SK-N-SH treated with all-trans-retinoic acid at 6 μM for 48 hours (cell line): ENCODE data around the gene TCN1.

ENCODE experiments used
- ATAC-seq: fragments of 200-7000 bp; cut with Tn5 transposase; 3 replicates; pipeline ENCODE4 v1.9.1; 2020; ENCODE audit warnings: mild to moderate bottlenecking, moderate library complexity
- ARNTL ChIP-seq: fragments of 450-650 bp; formaldehyde crosslinking; IDR thresholded peaks from 2 replicates; pipeline ENCODE4 v1.5.0; 2020; ENCODE audit warnings: low read depth, mild to moderate bottlenecking, moderate library complexity, borderline replicate concordance
- BACH2 ChIP-seq: fragments of 250-450 bp; sonication (Bioruptor Pico); IDR thresholded peaks from 2 replicates; pipeline ENCODE4 v1.9.0; 2021; ENCODE audit warnings: mild to moderate bottlenecking, borderline replicate concordance
- CREB5 ChIP-seq: fragments of 250-450 bp; sonication (Bioruptor Pico); IDR thresholded peaks from 2 replicates; pipeline ENCODE4 v1.5.1; 2020; ENCODE audit warnings: low read depth, mild to moderate bottlenecking, moderate library complexity
- CSRNP3 ChIP-seq: fragments of 250-450 bp; sonication (Bioruptor Pico); IDR thresholded peaks from 2 replicates; pipeline ENCODE4 v1.5.1; 2021; ENCODE audit warnings: mild to moderate bottlenecking, moderate library complexity
- GLIS3 ChIP-seq: fragments of 250-450 bp; sonication (Bioruptor Pico); IDR thresholded peaks from 2 replicates; pipeline ENCODE4 v1.5.0; 2020; ENCODE audit warnings: mild to moderate bottlenecking, moderate library complexity
- OSR1 ChIP-seq: fragments of 250-450 bp; sonication (Bioruptor Pico); IDR thresholded peaks from 2 replicates; pipeline ENCODE4 v1.8.0; 2022; ENCODE audit warnings: moderate library complexity, mild to moderate bottlenecking, inconsistent platforms
- PATZ1 ChIP-seq: fragments of 250-450 bp; sonication (Bioruptor Pico); IDR thresholded peaks from 2 replicates; pipeline ENCODE4 v1.8.0; 2020; ENCODE audit warnings: mild to moderate bottlenecking, moderate library complexity, borderline replicate concordance
- SNAI2 ChIP-seq: fragments of 250-450 bp; sonication (Bioruptor Pico); IDR thresholded peaks from 2 replicates; pipeline ENCODE4 v1.5.0; 2020; ENCODE audit warnings: mild to moderate bottlenecking, moderate library complexity
- TCF4 ChIP-seq: fragments of 250-450 bp; sonication (Bioruptor Pico); IDR thresholded peaks from 2 replicates; pipeline ENCODE4 v1.8.0; 2021; ENCODE audit warnings: mild to moderate bottlenecking, moderate library complexity, borderline replicate concordance
- TOX ChIP-seq: fragments of 250-450 bp; sonication (Bioruptor Pico); IDR thresholded peaks from 2 replicates; pipeline ENCODE4 v1.8.0; 2021; ENCODE audit warnings: mild to moderate bottlenecking, moderate library complexity, borderline replicate concordance
- ZC3H10 ChIP-seq: fragments of 250-450 bp; sonication (Bioruptor Pico); IDR thresholded peaks from 2 replicates; pipeline ENCODE4 v1.5.1; 2021; ENCODE audit warnings: mild to moderate bottlenecking, moderate library complexity
- ZFP3 ChIP-seq: fragments of 250-450 bp; sonication (Bioruptor Pico); IDR thresholded peaks from 2 replicates; pipeline ENCODE4 v1.5.0; 2020; ENCODE audit warnings: mild to moderate bottlenecking, moderate library complexity
- ZNF565 ChIP-seq: fragments of 450-650 bp; formaldehyde crosslinking; conservative IDR thresholded peaks from 2 replicates; pipeline ENCODE4 v1.5.0; 2020; ENCODE audit warnings: low read depth, mild to moderate bottlenecking, moderate library complexity
- ZNF70 ChIP-seq: fragments of 450-650 bp; formaldehyde crosslinking; IDR thresholded peaks from 2 replicates; pipeline ENCODE4 v1.5.0; 2020; ENCODE audit warnings: mild to moderate bottlenecking, moderate library complexity
- TF ChIP-seq, protein P1 (sequence below): fragments of 250-450 bp; sonication (Bioruptor Pico); IDR thresholded peaks from 2 replicates; pipeline ENCODE4 v1.5.0; 2020; ENCODE audit warnings: mild to moderate bottlenecking, moderate library complexity

TCN1 gene

DNA sequence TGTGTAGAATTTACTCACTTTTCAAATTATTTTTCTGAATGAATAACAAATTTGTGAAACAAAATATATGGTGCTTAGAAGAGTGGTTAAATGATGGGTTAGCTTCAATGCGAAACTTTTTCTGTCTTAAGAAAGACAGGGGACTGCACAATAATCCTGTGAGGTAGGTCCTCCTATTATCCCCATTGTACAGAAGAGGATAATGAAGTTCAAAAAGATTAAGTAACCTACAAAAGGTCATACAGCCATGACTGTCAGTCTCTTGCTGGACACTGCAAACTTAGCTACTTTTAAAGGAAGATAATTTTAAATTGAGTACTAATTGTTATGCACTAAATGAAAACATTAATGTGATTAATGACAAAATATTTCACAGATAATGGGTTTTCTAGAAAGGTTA, 17.3 kb upstream of the TCN1 start (continued):
- TF ChIP-seq, protein P1, sequence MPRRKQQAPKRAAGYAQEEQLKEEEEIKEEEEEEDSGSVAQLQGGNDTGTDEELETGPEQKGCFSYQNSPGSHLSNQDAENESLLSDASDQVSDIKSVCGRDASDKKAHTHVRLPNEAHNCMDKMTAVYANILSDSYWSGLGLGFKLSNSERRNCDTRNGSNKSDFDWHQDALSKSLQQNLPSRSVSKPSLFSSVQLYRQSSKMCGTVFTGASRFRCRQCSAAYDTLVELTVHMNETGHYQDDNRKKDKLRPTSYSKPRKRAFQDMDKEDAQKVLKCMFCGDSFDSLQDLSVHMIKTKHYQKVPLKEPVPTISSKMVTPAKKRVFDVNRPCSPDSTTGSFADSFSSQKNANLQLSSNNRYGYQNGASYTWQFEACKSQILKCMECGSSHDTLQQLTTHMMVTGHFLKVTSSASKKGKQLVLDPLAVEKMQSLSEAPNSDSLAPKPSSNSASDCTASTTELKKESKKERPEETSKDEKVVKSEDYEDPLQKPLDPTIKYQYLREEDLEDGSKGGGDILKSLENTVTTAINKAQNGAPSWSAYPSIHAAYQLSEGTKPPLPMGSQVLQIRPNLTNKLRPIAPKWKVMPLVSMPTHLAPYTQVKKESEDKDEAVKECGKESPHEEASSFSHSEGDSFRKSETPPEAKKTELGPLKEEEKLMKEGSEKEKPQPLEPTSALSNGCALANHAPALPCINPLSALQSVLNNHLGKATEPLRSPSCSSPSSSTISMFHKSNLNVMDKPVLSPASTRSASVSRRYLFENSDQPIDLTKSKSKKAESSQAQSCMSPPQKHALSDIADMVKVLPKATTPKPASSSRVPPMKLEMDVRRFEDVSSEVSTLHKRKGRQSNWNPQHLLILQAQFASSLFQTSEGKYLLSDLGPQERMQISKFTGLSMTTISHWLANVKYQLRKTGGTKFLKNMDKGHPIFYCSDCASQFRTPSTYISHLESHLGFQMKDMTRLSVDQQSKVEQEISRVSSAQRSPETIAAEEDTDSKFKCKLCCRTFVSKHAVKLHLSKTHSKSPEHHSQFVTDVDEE, result no peak
- TF ChIP-seq ZNF565 (CRISPR knock-in tag) (no peak), CSRNP3 (no peak), TCF4 (CRISPR knock-in tag) (no peak), GLIS3 (CRISPR knock-in tag) (no peak), ZFP3 (CRISPR knock-in tag) (no peak), ZC3H10 (CRISPR knock-in tag) (no peak), TOX (CRISPR knock-in tag) (no peak)
- TF ChIP-seq, all 23 proteins: peak for 0

DNA sequence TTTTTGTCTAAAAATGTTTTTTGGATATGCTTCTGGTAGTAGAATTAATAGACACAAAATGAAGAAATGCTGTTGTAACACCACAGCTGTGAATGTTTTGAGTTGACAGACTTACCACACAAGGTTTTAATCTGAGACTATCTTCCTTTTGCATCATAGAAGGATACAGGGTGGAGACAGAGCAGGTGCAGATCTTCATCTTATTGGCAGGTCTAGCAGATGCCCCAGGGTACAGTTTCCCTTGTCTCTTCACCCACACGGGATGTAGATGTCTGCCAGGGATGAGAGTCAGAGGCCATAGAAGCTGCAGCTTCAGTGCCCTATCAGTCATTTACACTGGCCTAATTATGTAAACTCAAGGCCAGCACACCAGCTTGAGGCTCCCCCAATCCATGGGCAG, 13.3 kb upstream of the TCN1 start:
- TF ChIP-seq PATZ1 (no peak), OSR1 (CRISPR knock-in tag) (no peak), TCF4 (CRISPR knock-in tag) (no peak), ZNF70 (CRISPR knock-in tag) (no peak), BACH2 (CRISPR knock-in tag) (no peak)
- TF ChIP-seq, protein P1, result no peak
- ATAC-seq, result no peak

DNA sequence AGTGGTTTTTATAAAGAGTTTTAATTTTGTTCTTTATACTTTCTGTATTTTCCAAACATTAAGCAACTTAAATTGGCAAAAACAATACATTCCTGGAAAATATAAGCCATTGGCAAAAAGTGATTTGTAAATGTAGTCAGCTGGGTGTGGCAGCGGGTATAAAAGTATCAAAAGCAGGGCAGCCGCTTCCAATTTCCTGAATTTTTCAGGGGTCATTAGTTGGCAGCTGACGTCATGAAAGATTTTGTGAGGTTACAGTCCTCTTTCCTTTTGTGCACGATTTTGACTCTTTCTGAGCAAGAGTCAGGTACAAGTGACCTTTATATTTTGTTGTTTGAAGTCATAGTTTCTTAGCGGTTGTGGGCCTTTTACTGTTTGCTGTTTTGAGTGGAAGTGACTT, 12.3 kb upstream of the TCN1 start, which contains the start of gene OOSP3:
Gene OOSP3 (plus strand): TSS at position 208 of the 400 bp plus-strand sequence. CDS start 27 bp downstream, at position 235.
- TF ChIP-seq SNAI2, result no peak
- no peak for TF ChIP-seq CREB5 (CRISPR knock-in tag)
- TF ChIP-seq ZNF565 (CRISPR knock-in tag), result no peak
- no peak for TF ChIP-seq PATZ1
- no peak for TF ChIP-seq CSRNP3
- no peak for TF ChIP-seq ARNTL (CRISPR knock-in tag)
- no peak for TF ChIP-seq OSR1 (CRISPR knock-in tag)
- no peak for TF ChIP-seq ZFP3 (CRISPR knock-in tag)
- ATAC-seq, result no peak
